ENCODE measurements around the gene ANKRD33.

ANKRD33 gene

DNA sequence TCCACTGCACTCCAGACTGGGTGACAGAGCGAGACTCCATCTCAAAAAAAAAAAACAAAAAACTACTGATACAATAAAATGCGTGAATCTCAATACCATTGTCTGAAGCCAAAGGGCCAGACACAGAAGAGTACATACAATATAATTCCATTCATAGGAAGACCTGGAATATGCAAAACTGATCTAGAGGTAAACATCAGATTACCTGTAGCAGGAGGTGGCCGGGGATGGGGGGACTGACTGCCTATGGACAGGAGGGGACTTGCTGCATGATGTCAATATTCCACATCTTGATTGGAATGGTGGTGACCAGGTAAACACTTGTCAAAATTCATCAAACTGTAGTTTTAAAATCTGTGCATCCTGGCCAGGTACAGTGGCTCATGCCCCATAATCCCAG lies 26.9 kb upstream of the ANKRD33 start:
- Histone ChIP-seq H3K9me3 (ENCODE audit: control insufficient read depth, low read length) (no peaks in the 10 kb centered on the region), H3K4me1 (ENCODE audit: control insufficient read depth, insufficient read depth, low read length) (peaks cover 33% of the 10 kb centered on the region), H3K27ac (ENCODE audit: insufficient read depth, low read depth, low read length, poor library complexity, severe bottlenecking) (no peak overlapping the region), H3K27me3 (ENCODE audit: control insufficient read depth, insufficient read depth, low read length, poor library complexity, severe bottlenecking) (no peaks in the 10 kb centered on the region), H3K4me3 (ENCODE audit: insufficient read depth, low read depth, low read length) (no peak overlapping the region), H3K36me3 (ENCODE audit: control insufficient read depth, insufficient read depth, low read length) (no peaks in the 10 kb centered on the region)
- 93 to 94% methylated on average over 3 of the region's 3 CpGs for WGBS, 2 experiments

DNA sequence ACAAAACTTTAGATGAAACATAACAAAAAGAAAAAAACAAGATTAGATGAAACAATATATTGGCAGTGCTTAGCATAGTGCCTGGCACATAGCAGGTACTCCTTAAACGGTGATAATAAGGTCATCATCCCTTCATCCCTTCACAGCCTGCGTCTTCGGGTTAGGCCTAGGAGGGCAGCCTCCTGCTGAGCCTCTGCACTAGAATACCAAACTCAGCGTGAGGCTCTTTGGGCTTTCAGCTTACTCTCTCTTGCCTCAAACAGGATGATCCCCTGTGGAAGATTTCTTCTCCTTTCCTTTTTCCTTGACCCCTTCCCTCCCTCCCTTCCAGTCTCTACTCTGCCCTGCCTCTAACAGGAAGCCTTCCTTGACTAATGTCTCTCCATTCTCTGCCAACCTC lies 25.0 kb upstream of the ANKRD33 start:
- 0 to 1% methylated on average over 4 of the region's 4 CpGs for WGBS, 2 experiments
- Histone ChIP-seq H3K36me3 (ENCODE audit: control insufficient read depth, insufficient read depth, low read length) (no peaks in the 10 kb centered on the region), H3K4me3 (ENCODE audit: insufficient read depth, low read depth, low read length) (peak overlapping the region; percentile 6), H3K9me3 (ENCODE audit: control insufficient read depth, low read length) (no peaks in the 10 kb centered on the region), H3K27ac (ENCODE audit: insufficient read depth, low read depth, low read length, poor library complexity, severe bottlenecking) (peak overlapping the region; percentile 91), H3K27me3 (ENCODE audit: control insufficient read depth, insufficient read depth, low read length, poor library complexity, severe bottlenecking) (peaks cover under 1% of the 10 kb centered on the region), H3K4me1 (ENCODE audit: control insufficient read depth, insufficient read depth, low read length) (peaks cover 34% of the 10 kb centered on the region)

DNA sequence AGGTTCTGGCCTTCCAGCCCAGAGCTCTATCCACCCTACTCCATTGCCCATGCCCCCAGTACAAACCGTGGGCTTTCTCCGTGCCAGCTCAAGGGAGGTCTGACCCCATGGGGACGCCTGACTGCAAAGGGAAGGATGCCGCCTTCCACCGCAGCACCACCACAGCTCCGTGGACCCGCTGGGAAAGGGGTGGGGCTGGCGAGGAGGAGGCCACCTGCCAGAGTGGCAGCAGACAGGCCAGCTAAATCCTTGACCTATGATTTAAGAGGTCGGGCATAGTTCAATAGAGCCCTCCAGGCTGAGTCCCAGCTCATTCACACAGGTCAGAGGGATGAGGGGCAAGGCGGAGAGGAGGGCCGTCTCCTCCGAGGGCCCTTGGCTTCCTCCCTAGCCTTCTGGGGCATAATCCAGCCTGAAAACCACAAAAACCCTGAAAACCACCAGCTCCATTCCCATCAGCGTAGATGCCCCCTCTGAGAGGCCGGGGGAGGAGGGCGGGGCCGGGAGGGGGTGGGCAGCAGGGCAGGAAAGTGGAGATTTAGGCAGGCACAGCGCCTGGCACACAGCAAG lies 24.5 kb upstream of the ANKRD33 start:
- H3K36me3 ChIP-seq (ENCODE audit: control insufficient read depth, insufficient read depth, low read length), result no peaks in the 10 kb centered on the region
- H3K27ac ChIP-seq (ENCODE audit: insufficient read depth, low read depth, low read length, poor library complexity, severe bottlenecking), result peak overlapping the region; percentile 91
- 1% methylated on average over 17 of the region's 17 CpGs for WGBS, 2 experiments
- H3K9me3 ChIP-seq (ENCODE audit: control insufficient read depth, low read length), result no peaks in the 10 kb centered on the region
- peaks cover 5% of the 10 kb centered on the region for H3K27me3 ChIP-seq (ENCODE audit: control insufficient read depth, insufficient read depth, low read length, poor library complexity, severe bottlenecking)
- peaks cover 34% of the 10 kb centered on the region for H3K4me1 ChIP-seq (ENCODE audit: control insufficient read depth, insufficient read depth, low read length)
- peak overlapping the region; percentile 32 for H3K4me3 ChIP-seq (ENCODE audit: insufficient read depth, low read depth, low read length)

DNA sequence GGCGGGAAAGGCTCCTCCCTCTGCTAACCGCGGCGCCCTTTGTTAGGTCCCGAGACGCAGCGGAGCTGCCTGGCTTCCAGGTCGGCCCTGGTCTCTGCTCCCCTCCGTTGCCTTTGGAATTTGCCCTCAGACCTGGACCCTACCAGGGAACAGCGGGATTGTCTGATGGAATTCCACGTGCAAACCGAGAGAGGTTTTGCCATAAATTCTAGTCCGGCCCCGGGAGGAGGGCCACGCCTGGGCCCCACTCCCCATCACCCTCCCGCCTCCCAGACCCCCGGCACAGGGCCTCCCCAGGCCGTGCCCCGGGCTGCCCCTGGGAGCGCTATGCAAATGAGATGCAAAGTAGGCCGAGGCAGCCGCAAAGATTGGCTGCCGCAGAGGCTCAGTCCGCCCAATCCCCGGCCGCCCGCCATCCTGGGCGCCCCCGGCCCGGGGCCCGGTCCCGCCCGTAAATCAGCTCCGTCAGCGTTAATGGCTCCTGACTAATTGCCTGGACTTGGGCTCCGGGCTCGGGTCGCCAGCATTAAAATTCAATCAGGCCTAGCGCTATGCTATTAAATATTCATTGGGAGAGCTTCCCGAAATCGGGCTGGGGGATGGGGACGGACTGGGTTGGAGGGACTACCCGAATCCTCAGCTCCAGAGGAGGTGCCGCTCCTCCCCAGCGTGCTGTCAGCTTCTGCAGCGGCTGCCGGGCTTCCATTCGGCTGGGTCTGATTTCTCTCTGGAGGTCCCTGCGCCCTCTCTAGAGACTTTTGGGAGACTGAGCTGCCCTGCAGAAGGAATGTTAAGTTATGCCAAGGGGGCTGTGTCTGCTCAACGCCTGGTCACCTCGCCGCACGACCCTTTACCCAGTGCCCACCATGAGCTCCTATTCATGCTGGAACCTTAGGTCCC lies 23.7 kb upstream of the ANKRD33 start:
- Histone ChIP-seq H3K4me1 (ENCODE audit: control insufficient read depth, insufficient read depth, low read length) (peaks cover 40% of the 10 kb centered on the region), H3K4me3 (ENCODE audit: insufficient read depth, low read depth, low read length) (peak overlapping the region; percentile 32), H3K27me3 (ENCODE audit: control insufficient read depth, insufficient read depth, low read length, poor library complexity, severe bottlenecking) (peaks cover 13% of the 10 kb centered on the region), H3K36me3 (ENCODE audit: control insufficient read depth, insufficient read depth, low read length) (no peaks in the 10 kb centered on the region), H3K9me3 (ENCODE audit: control insufficient read depth, low read length) (no peaks in the 10 kb centered on the region), H3K27ac (ENCODE audit: insufficient read depth, low read depth, low read length, poor library complexity, severe bottlenecking) (peak overlapping the region; percentile 91)
- WGBS, 2 experiments, result 1 to 2% methylated on average over 53 of the region's 53 CpGs

DNA sequence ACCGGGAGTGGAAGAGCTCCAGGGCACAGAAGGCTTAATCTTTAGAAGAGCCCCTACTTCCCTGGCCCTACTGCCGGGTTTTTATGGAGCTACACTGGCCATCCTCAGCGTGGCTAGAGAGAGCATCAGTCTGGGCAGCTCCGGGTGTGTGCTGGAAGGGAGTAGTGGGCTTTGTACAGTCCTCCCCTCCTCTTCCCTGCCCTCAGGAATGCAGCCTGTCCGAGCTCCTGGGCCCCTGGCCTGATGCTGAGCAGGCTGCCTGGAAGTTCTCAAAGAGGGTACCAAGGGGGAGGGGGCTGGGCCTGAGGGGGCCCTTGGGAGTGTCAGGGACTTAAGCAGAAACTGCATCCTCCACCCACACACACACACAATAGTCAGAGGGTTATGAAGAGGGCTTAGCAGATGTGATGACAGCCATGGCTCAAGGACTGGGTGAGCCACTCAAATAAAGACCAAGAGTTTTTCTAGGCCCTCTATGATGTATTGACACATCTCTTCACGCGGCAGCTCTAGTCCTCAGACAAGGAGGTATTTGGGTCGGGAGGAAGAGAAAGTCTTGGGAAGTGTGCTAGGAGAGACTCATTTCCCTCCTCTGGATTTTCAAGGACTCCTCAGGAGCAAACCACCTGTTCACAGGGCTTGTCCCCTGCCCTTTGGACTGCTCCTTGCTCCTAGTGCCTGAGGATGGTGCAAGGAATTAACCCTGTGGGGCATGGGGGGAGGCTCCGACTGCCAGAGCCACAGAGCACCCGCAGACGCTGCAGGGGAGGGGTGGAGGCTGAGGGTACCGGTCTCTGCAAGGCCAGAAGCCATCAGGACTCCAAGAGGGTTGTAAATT lies 22.9 kb upstream of the ANKRD33 start:
- H3K4me3 ChIP-seq (ENCODE audit: insufficient read depth, low read depth, low read length), result peak overlapping the region; percentile 32

DNA sequence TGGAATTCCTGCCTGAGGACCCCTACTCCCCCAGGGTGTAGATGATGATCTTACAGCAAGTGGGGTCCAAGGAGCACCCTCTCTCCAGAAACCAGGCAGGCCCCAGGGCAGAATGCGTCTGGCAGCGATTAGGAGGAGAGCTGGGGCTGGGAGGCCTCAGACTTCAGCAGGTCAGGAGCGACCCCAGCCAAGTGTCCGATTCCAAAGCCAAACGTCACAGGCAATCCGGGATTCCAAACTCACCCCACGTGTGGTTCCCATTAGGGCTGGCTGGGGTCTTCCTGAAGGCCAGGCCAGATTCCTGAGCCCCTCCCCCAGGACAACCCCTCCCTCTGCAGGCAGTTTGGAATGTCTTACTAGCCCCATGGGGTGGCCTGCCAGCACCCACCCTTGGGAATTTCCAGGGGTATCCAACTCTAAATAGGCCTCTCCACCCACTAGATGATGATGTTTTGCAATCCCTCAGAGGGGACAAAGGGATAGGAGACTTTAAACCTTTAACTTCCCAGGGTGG lies 22.1 kb upstream of the ANKRD33 start:
- H3K36me3 ChIP-seq (ENCODE audit: control insufficient read depth, insufficient read depth, low read length), result no peaks in the 10 kb centered on the region
- H3K9me3 ChIP-seq (ENCODE audit: control insufficient read depth, low read length), result no peaks in the 10 kb centered on the region
- H3K27ac ChIP-seq (ENCODE audit: insufficient read depth, low read depth, low read length, poor library complexity, severe bottlenecking), result peak overlapping the region; percentile 52
- WGBS, 2 experiments, result 54 to 57% methylated on average over 7 of the region's 7 CpGs
- no peak overlapping the region for H3K4me3 ChIP-seq (ENCODE audit: insufficient read depth, low read depth, low read length)
- peaks cover 53% of the 10 kb centered on the region for H3K4me1 ChIP-seq (ENCODE audit: control insufficient read depth, insufficient read depth, low read length)
- peaks cover 29% of the 10 kb centered on the region for H3K27me3 ChIP-seq (ENCODE audit: control insufficient read depth, insufficient read depth, low read length, poor library complexity, severe bottlenecking)

More for the DNA sequence above, 22.9 kb upstream of the ANKRD33 start:
- Histone ChIP-seq H3K27me3 (ENCODE audit: control insufficient read depth, insufficient read depth, low read length, poor library complexity, severe bottlenecking) (peaks cover 21% of the 10 kb centered on the region), H3K4me1 (ENCODE audit: control insufficient read depth, insufficient read depth, low read length) (peaks cover 48% of the 10 kb centered on the region), H3K36me3 (ENCODE audit: control insufficient read depth, insufficient read depth, low read length) (no peaks in the 10 kb centered on the region), H3K27ac (ENCODE audit: insufficient read depth, low read depth, low read length, poor library complexity, severe bottlenecking) (peak overlapping the region; percentile 91), H3K9me3 (ENCODE audit: control insufficient read depth, low read length) (no peaks in the 10 kb centered on the region)
- 32 to 34% methylated on average over 11 to 12 of the region's 12 CpGs for WGBS, 2 experiments

DNA sequence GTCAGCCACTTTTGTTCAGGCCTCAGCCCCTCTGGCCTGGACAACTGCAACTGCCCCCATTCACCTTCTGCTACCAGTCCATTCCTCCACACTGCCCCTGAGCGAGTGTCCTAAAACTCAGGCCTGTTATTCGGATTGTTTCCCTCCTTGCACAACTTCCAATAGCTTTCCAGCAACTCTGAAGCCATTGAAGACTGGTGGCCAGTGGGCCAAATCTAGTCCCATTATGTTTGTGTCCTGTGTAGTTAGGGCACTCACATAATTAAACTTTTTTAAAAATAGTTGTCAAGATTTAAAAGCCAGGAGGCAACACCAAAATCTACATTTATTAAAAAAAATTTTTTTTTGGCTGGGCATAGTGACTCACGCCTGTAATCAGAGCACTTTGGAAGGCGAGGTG lies 21.6 kb upstream of the ANKRD33 start:
- H3K36me3 ChIP-seq (ENCODE audit: control insufficient read depth, insufficient read depth, low read length), result no peaks in the 10 kb centered on the region
- H3K4me1 ChIP-seq (ENCODE audit: control insufficient read depth, insufficient read depth, low read length), result peaks cover 53% of the 10 kb centered on the region
- H3K27me3 ChIP-seq (ENCODE audit: control insufficient read depth, insufficient read depth, low read length, poor library complexity, severe bottlenecking), result peaks cover 32% of the 10 kb centered on the region
- no peak overlapping the region for H3K4me3 ChIP-seq (ENCODE audit: insufficient read depth, low read depth, low read length)
- no peaks in the 10 kb centered on the region for H3K9me3 ChIP-seq (ENCODE audit: control insufficient read depth, low read length)
- peak overlapping the region; percentile 31 for H3K27ac ChIP-seq (ENCODE audit: insufficient read depth, low read depth, low read length, poor library complexity, severe bottlenecking)
- WGBS, 2 experiments, result 80 to 85% methylated on average over 4 of the region's 4 CpGs

DNA sequence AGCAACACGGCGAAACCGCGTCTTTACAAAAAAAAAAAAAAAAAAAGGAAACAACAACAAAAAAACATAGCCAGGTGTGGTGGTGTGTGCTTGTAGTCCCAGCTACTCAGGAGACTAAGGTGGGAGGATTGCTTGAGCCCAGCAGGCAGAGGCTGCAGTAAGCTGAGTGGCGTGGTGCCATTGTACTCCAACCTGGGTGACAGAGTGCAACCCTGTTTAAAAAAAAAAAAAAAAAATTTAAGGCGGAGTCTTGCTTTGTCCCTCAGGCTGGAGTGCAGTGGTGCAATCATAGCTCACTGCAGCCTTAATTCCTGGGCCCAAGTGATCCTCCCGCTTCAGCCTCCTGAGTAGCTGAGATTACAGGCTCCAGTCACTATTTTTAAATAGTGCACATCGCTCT lies 21.1 kb upstream of the ANKRD33 start:
- H3K27me3 ChIP-seq (ENCODE audit: control insufficient read depth, insufficient read depth, low read length, poor library complexity, severe bottlenecking), result peaks cover 37% of the 10 kb centered on the region
- H3K4me1 ChIP-seq (ENCODE audit: control insufficient read depth, insufficient read depth, low read length), result peaks cover 56% of the 10 kb centered on the region
- no peaks in the 10 kb centered on the region for H3K36me3 ChIP-seq (ENCODE audit: control insufficient read depth, insufficient read depth, low read length)
- H3K4me3 ChIP-seq (ENCODE audit: insufficient read depth, low read depth, low read length), result no peak overlapping the region
- H3K9me3 ChIP-seq (ENCODE audit: control insufficient read depth, low read length), result no peaks in the 10 kb centered on the region
- 78 to 79% methylated on average over 8 of the region's 8 CpGs for WGBS, 2 experiments
- H3K27ac ChIP-seq (ENCODE audit: insufficient read depth, low read depth, low read length, poor library complexity, severe bottlenecking), result no peak overlapping the region

DNA sequence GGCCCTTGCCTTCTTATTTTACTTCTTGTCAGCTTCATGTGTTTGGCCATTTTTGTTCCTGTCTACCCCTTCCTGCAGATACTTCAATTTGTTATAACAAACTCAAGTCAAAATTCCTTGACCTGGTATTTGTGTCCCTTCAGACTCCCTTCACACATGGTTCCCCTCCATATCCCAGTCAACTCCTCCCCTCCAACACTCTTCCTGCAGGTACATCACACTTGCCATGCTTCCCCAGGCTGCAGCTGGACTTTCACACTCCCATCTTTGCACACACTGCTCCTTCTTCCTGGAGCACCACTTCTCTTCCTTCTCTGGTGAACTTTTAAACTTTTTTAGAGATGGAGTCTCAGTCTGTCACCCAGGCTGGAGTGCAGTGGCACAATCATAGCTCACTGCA lies 20.5 kb upstream of the ANKRD33 start:
- Histone ChIP-seq H3K4me1 (ENCODE audit: control insufficient read depth, insufficient read depth, low read length) (peaks cover 58% of the 10 kb centered on the region), H3K36me3 (ENCODE audit: control insufficient read depth, insufficient read depth, low read length) (no peaks in the 10 kb centered on the region), H3K4me3 (ENCODE audit: insufficient read depth, low read depth, low read length) (no peak overlapping the region), H3K27me3 (ENCODE audit: control insufficient read depth, insufficient read depth, low read length, poor library complexity, severe bottlenecking) (peaks cover 37% of the 10 kb centered on the region), H3K27ac (ENCODE audit: insufficient read depth, low read depth, low read length, poor library complexity, severe bottlenecking) (no peak overlapping the region), H3K9me3 (ENCODE audit: control insufficient read depth, low read length) (no peaks in the 10 kb centered on the region)

All from ectodermal cell (in vitro differentiated cells).